Loucy (cell line): Measurements from ENCODE around the gene BPIFB2.

ENCODE experiments used
- H2AFZ ChIP-seq: fragments of 200-600 bp; sonication (generic); 2 replicates; pipeline ENCODE4 v1.6.0; 2016; ENCODE audit warnings: antibody characterized with exemption, mild to moderate bottlenecking, low read length, moderate library complexity
- H3F3A ChIP-seq: fragments of 200-600 bp; 2 replicates; pipeline ENCODE4 v1.6.0; 2016; ENCODE audit warnings: antibody characterized with exemption, low read depth, mild to moderate bottlenecking
- H3K27me3 ChIP-seq: fragments of 200-600 bp; sonication (generic); 2 replicates; pipeline ENCODE4 v1.6.1; 2014; ENCODE audit warnings: low read length, mild to moderate bottlenecking; ENCODE audit not compliant: insufficient read depth, poor library complexity, severe bottlenecking
- H3K36me3 ChIP-seq: fragments of 200-600 bp; sonication (generic); 2 replicates; pipeline ENCODE4 v1.6.1; 2016; ENCODE audit warnings: low read length; ENCODE audit not compliant: insufficient read depth
- H3K4me1 ChIP-seq: fragments of 200-600 bp; sonication (generic); 2 replicates; pipeline ENCODE4 v1.5.1; 2014; ENCODE audit warnings: low read length, mild to moderate bottlenecking; ENCODE audit not compliant: insufficient read depth, poor library complexity, severe bottlenecking
- H3K4me2 ChIP-seq: fragments of 200-600 bp; sonication (generic); 2 replicates; pipeline ENCODE4 v1.6.0; 2014; ENCODE audit warnings: antibody characterized with exemption, low read length, low read depth, mild to moderate bottlenecking; ENCODE audit not compliant: poor library complexity, severe bottlenecking
- H3K4me3 ChIP-seq: fragments of 200-600 bp; sonication (generic); 2 replicates; pipeline ENCODE4 v1.5.1; 2014; ENCODE audit warnings: low read length, mild to moderate bottlenecking, mixed read lengths; ENCODE audit not compliant: poor library complexity, severe bottlenecking
- H3K79me2 ChIP-seq: fragments of 200-600 bp; sonication (generic); 2 replicates; pipeline ENCODE4 v1.6.1; 2014; ENCODE audit warnings: low read length; ENCODE audit not compliant: insufficient read depth
- H3K9ac ChIP-seq: fragments of 200-600 bp; sonication (generic); 2 replicates; pipeline ENCODE4 v1.6.0; 2014; ENCODE audit warnings: mild to moderate bottlenecking, low read depth, low read length, moderate library complexity; ENCODE audit not compliant: poor library complexity, severe bottlenecking
- H3K9me2 ChIP-seq: fragments of 200-600 bp; sonication (generic); replicated peaks from 2 replicates; pipeline ENCODE4 v1.6.1; 2016; ENCODE audit warnings: low read depth, low read length, mixed read lengths
- H3K9me3 ChIP-seq: fragments of 200-600 bp; sonication (generic); 2 replicates; pipeline ENCODE4 v1.6.1; 2014; ENCODE audit warnings: mild to moderate bottlenecking, antibody characterized with exemption, low read length, low read depth; ENCODE audit not compliant: insufficient read depth
- H4K20me1 ChIP-seq: fragments of 200-600 bp; sonication (generic); 2 replicates; pipeline ENCODE4 v1.6.0; 2014; ENCODE audit warnings: antibody characterized with exemption, low read length, mild to moderate bottlenecking; ENCODE audit not compliant: insufficient read depth, poor library complexity, severe bottlenecking
- CTCF ChIP-seq: fragments of 200-600 bp; sonication (generic); conservative IDR thresholded peaks from 2 replicates; pipeline ENCODE4 v1.5.1; 2014; ENCODE audit warnings: mild to moderate bottlenecking, antibody characterized with exemption, low read length
- EZH2phosphoT487 ChIP-seq: fragments of 200-600 bp; IDR thresholded peaks from 2 replicates; pipeline ENCODE4 v1.6.1; 2018; ENCODE audit warnings: antibody characterized with exemption, mild to moderate bottlenecking, moderate library complexity, borderline replicate concordance

The BPIFB2 gene

GRCh38 chr20:33016581-33017109 is 9.1 kb downstream of the BPIFB2 start:
- Histone ChIP-seq H3K9me3 (no peaks in the 10 kb centered on the region), H3K4me2 (no peak overlapping the region), H3K4me1 (no peaks in the 10 kb centered on the region), H4K20me1 (no peaks in the 10 kb centered on the region), H3K4me3 (no peak overlapping the region), H3K9ac (no peak overlapping the region), H3K36me3 (no peaks in the 10 kb centered on the region), H2AFZ (no peak overlapping the region), H3K27me3 (no peaks in the 10 kb centered on the region), H3K79me2 (no peaks in the 10 kb centered on the region), H3K9me2 (no peaks in the 10 kb centered on the region), H3F3A (no peaks in the 10 kb centered on the region)
- TF ChIP-seq CTCF (no peak), EZH2phosphoT487 (no peak)

GRCh38 chr20:33017542-33017941 is 10.0 kb downstream of the BPIFB2 start:
- H4K20me1 ChIP-seq, result no peaks in the 10 kb centered on the region
- no peaks in the 10 kb centered on the region for H3K9me3 ChIP-seq
- no peaks in the 10 kb centered on the region for H3K79me2 ChIP-seq
- H3K9me2 ChIP-seq, result no peaks in the 10 kb centered on the region
- H3K4me3 ChIP-seq, result no peak overlapping the region
- no peak overlapping the region for H3K4me2 ChIP-seq
- H3K9ac ChIP-seq, result no peak overlapping the region
- TF ChIP-seq EZH2phosphoT487, result no peak
- no peak for TF ChIP-seq CTCF
- H3K4me1 ChIP-seq, result no peaks in the 10 kb centered on the region
- no peaks in the 10 kb centered on the region for H3K36me3 ChIP-seq
- H3K27me3 ChIP-seq, result no peaks in the 10 kb centered on the region
- no peaks in the 10 kb centered on the region for H3F3A ChIP-seq
- H2AFZ ChIP-seq, result no peak overlapping the region

GRCh38 chr20:33018169-33018931 is 10.8 kb downstream of the BPIFB2 start:
- no peak overlapping the region for H3K9ac ChIP-seq
- no peak overlapping the region for H3K4me2 ChIP-seq
- H3K4me1 ChIP-seq, result peaks cover 2% of the 10 kb centered on the region
- H4K20me1 ChIP-seq, result no peaks in the 10 kb centered on the region
- H3K27me3 ChIP-seq, result no peaks in the 10 kb centered on the region
- no peak overlapping the region for H3K4me3 ChIP-seq
- no peaks in the 10 kb centered on the region for H3K36me3 ChIP-seq
- H2AFZ ChIP-seq, result no peak overlapping the region
- no peaks in the 10 kb centered on the region for H3F3A ChIP-seq
- TF ChIP-seq CTCF, result no peak
- TF ChIP-seq EZH2phosphoT487, result no peak
- H3K9me2 ChIP-seq, result no peaks in the 10 kb centered on the region
- H3K9me3 ChIP-seq, result no peaks in the 10 kb centered on the region
- H3K79me2 ChIP-seq, result no peaks in the 10 kb centered on the region
